Omental fat pad (tissue), 4 donors: ENCODE measurements around the gene VSIG2. TPM values are rescaled to one million over a fixed set of nuclear protein-coding genes. Genes with fewer than 3 reads are reported as not detected.
"Not testable (repeated sequence)": the region's sequence is repeated elsewhere in the genome, so short reads cannot be mapped to it uniquely, and the experiment has no call there.

Source experiments
- ATAC-seq: fragments of 150-250 bp; one replicate; pipeline ENCODE4 v1.9.1; 2016; ENCODE audit warnings: mild to moderate bottlenecking, moderate library complexity; ENCODE audit not compliant: low FRiP score
- DNase-seq: peaks from one replicate; pipeline ENCODE4 v3.0.0-alpha.2; 2019; ENCODE audit warnings: low spot score
- total RNA-seq, 4 donors: library from RNA; depleted of rRNA; stranded (reverse); fragments of >200 nt; gene quantifications; one replicate each; pipeline ENCODE4 v1.1.0, GENCODE V29; 2016
- TF ChIP-seq, protein P1 (sequence below), 3 donors: fragments of 450-650 bp; IDR thresholded peaks; one replicate each; pipeline ENCODE4 v1.5.1; 2016 to 2017; ENCODE audit warnings: antibody characterized with exemption in 3 of 3, mild to moderate bottlenecking in 3 of 3, moderate library complexity in 2 of 3

Gene VSIG2
- total RNA-seq, 4 donors from 2014 or later = 1.4 to 14.1 (median 3.9) TPM

DNA sequence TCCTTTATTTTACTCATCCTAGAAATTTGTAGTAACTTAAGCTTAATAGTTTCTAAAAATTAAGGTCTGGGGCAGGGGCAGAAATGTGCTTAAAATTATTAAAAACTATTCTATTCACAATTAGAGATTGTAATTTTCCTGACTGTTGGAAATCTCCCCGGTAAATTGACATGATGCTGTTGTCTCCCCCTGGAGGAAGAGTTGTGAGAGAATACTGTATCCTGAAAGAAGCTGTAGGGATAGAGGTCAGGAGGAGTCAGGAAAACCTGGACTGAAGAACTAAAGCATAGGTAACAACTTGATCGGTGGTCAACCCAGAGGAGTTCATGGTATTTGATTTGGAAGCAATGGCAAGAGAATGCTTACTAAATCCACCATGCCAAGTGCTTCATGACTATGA is 26.2 kb upstream of the VSIG2 start:
- DNase-seq = no peak
- ATAC-seq = no peak
- TF ChIP-seq, protein P1, sequence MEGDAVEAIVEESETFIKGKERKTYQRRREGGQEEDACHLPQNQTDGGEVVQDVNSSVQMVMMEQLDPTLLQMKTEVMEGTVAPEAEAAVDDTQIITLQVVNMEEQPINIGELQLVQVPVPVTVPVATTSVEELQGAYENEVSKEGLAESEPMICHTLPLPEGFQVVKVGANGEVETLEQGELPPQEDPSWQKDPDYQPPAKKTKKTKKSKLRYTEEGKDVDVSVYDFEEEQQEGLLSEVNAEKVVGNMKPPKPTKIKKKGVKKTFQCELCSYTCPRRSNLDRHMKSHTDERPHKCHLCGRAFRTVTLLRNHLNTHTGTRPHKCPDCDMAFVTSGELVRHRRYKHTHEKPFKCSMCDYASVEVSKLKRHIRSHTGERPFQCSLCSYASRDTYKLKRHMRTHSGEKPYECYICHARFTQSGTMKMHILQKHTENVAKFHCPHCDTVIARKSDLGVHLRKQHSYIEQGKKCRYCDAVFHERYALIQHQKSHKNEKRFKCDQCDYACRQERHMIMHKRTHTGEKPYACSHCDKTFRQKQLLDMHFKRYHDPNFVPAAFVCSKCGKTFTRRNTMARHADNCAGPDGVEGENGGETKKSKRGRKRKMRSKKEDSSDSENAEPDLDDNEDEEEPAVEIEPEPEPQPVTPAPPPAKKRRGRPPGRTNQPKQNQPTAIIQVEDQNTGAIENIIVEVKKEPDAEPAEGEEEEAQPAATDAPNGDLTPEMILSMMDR (IDR thresholded peaks at IDR 0.05) = no peak

DNA sequence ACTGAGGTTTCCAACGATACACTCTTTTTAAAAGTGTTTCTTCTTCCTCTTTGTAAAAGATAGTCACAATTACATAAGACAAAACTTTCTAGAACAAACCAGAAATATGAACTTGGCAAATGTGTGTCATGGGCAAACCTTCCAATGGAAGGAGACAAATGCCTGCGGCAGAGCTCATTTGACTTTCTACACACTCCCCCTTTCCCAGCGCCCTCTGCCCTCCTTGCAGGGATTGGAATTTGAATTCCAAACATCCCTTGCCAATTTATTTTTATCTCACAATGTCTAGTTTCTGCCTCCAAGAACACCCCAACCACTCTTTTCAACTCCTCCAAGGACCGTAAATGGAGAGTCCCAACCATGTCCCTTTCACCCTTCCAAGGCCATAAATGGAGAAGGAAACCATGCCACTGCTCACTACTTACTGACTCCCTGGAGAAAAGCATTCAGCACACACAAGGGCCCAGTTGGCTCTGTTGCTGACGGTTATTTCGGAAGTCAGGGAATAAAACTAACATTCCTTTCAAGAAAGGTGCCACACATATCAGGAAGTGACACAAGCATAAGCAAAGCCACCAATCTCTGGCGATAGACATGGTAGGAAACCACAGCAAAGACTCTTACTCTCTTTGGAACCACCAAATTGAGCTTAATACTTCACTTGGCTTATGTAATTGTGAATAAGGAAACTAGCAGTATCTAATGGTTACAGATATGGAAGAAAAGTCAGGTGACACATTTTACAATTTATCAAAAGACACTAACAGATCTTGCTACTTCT is 25.0 kb upstream of the VSIG2 start:
- ATAC-seq = no peak
- TF ChIP-seq, protein P1 (IDR thresholded peaks at IDR 0.05) = no peak
- no peak for DNase-seq

DNA sequence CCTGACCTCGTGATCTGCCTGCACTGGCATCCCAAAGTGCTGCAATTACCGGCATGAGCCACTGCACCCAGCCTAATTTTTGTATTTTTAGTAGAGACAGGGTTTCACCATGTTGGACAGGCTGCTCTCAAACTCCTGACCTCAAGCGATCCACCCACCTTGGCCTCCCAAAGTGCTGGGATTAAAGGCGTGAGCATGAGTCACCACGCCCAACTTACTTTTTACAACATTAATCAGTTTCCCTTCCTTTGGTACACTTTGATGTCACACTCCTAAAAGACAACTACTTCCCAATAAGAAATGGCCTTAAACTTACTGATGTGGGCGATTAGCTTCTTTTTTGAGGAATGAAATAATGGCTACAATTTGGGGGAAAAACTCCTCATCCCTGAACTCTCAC is 18.9 kb upstream of the VSIG2 start:
- DNase-seq, ATAC-seq: not testable (repeated sequence)

DNA sequence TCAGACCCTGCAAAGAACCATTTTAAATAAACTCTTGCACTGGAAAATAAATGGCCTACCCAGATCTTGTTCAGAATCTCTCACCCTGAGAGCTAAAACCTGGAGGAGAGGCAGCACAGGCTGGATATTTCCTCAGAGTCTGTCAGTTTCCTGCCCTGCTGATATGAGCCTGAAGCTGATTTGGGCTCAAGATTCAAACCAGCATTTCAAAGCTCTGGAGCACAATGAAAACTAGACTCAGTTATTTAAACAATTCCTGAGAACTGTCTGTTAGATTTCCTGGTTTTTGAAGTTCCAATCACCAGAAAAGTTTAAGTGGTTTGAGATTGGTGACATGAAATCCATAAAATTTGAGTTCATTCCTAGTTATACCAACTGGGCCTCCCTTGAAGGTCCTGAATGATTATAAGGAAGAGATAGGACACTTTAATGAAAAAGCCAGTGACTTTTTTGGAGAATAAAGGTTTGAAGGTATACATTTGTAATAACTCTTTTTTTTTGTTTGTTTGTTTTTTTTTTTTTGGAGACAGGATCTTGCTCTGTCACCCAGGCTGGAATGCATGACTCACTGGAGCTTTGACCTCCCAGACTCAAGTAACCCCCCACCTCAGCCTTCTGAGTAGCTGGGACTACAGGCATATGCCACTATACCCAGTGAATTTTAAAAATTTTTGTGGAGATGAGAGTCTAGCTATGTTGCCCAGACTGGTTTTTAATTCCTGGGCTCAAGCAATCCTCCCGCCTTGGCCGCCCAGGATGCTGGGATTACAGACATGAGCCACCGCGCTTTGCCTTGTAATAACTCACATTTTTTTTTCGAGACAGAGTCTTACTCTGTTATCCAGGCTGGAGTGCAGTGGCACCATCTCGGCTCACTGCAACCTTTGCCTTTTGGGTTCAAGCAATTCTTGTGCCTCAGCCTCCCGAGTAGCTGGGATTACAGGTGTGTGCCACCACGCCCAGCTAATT is 18.0 kb upstream of the VSIG2 start:
- TF ChIP-seq, protein P1 (IDR thresholded peaks at IDR 0.05) = no peak
- ATAC-seq = no peak
- no peak for DNase-seq

DNA sequence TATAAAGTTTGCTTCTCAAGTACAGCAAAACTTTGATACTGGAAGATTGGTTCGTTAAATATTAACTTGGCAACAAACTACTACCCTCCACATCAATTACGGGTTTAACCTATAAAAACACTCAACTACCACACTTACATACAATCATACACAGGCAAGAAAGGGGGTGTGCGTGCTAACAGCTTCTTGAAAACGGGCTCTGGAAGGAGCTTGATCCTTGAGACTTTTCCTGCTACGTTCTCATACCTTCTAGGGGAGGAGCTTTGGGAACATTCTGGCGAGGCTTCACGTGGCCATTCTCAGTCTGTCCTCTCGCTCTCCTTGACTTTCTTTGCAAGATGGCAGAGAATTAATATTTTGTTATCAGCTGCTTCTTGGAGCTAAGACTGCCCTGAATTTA is 16.9 kb upstream of the VSIG2 start:
- ATAC-seq (no peak), DNase-seq (no peak)
- TF ChIP-seq, protein P1 (IDR thresholded peaks at IDR 0.05) = no peak

DNA sequence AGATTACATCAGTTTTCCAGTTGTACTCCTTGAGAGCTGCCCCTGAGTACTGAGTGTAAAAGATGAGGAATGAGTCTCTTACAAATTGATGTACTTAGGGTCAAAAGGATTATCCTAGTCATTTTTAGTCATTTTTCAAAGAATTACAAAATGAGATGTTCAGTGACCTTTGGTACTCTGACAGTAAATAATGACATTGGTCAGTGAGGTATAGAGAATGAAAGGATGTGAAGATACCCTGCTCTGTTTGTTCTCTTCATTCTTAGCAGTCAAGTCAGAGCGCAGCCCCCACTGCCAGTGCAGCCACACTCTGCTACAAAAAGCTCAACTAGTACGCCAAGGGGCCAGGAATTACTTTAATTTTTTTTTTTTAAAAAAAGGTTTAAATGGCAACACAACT is 14.1 kb upstream of the VSIG2 start:
- TF ChIP-seq, protein P1 (IDR thresholded peaks at IDR 0.05) = no peak
- DNase-seq (no peak), ATAC-seq (no peak)

DNA sequence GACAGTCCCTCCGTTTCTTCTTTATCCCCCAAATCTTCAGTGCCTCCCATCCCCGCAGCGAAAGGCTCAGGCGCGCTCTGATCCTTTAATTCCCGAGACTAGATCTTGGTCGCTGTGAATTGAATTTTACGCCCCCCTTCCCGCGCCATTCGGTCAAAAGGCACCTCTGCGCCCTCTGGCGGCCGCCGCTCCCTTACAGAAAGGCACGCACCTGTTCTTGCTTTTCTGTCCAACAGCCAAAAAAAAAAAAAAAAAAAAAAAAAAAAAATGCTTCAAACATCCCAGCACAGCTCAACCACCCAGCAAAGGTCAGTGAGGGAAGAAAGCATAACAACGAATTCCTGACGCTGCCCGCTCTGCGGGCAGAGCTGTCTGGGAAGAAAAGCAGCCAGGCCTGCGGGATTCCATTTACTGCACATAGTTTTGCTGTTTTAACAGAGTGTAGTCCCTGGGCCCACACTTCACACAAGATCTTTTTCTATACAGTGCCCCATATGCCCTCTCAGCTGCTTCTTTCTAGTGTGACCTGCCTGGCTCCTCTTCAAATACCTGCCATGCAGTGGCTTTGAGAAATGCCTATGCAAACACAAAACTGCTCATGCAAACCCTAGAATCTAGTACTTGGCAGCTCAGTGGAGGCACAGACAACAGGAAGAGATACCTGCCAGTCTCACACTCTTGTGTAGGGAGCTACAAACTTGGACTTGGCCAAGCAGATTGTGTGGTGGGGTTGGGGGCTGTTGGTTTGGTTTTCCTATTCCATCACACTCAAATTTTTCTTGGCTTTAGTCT is 11.3 kb upstream of the VSIG2 start:
- DNase-seq = peak; percentile 89
- TF ChIP-seq, protein P1 (IDR thresholded peaks at IDR 0.05) = peak in 1 of 3 donors; percentile 44
- peak; percentile 37 for ATAC-seq
